ENCODE measurements around the gene SNCA. TPM values are rescaled to one million over a fixed set of nuclear protein-coding genes. Genes with fewer than 3 reads are reported as not detected.

Gene SNCA
- total RNA-seq, 4 donors from 2014 or later, result 0.87 to 16.3 (median 5.3) TPM

DNA sequence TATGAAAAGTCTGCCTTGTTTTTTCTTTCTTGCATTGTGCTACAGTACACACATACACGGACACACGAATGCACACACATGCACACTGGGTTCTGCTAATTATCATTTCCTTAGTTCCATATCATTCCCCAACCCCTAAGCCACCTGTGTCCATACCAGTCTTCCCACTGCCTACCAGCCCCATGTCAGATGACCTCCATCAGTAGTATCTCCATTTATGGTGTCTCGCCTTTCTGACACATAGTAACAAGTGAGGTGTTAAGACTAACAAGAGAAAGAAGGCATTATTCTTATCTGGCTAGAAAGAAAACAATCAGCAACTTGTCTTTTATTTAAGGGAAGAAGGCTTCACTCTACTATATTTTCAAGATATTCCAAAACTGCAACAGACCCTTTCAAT lies 67.1 kb downstream of the SNCA start:
- H3K9me3 ChIP-seq, result peaks cover 0 to 4% (median 0%) of the 10 kb centered on the region in 3 donors
- intact Hi-C loops (cut with DNase I), result no loop called here
- no peak overlapping the region for H3K27ac ChIP-seq
- H3K27me3 ChIP-seq, result no peaks in the 10 kb centered on the region
- no peak overlapping the region for H3K4me3 ChIP-seq
- 95% methylated on average over 3 of the region's 3 CpGs for WGBS, 2 donors
- no peaks in the 10 kb centered on the region for H3K36me3 ChIP-seq
- H3K4me1 ChIP-seq, result peaks cover 0 to 12% (median 6%) of the 10 kb centered on the region in 3 donors
- no peak for DNase-seq
- TF ChIP-seq, protein P1, sequence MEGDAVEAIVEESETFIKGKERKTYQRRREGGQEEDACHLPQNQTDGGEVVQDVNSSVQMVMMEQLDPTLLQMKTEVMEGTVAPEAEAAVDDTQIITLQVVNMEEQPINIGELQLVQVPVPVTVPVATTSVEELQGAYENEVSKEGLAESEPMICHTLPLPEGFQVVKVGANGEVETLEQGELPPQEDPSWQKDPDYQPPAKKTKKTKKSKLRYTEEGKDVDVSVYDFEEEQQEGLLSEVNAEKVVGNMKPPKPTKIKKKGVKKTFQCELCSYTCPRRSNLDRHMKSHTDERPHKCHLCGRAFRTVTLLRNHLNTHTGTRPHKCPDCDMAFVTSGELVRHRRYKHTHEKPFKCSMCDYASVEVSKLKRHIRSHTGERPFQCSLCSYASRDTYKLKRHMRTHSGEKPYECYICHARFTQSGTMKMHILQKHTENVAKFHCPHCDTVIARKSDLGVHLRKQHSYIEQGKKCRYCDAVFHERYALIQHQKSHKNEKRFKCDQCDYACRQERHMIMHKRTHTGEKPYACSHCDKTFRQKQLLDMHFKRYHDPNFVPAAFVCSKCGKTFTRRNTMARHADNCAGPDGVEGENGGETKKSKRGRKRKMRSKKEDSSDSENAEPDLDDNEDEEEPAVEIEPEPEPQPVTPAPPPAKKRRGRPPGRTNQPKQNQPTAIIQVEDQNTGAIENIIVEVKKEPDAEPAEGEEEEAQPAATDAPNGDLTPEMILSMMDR (IDR thresholded peaks at IDR 0.05), result no peak
- no peak for TF ChIP-seq POLR2A (IDR thresholded peaks at IDR 0.05)

DNA sequence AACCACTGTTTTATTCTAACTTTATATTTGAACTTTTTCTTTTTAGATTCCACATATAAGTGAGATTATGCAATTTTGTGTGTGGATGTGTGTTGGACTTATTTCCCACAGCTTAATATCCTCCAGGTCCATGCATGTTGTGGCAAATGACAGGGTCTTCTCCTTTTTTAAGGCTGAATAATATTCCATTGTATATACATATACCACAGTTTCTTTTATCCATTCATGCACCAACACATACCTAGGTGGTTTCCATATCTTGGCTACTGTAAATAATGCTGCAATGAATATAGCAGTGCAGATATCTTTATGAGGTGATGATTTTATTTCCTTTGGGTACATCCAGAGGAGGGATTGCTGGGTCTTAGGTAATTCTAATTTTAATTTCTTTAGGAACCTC lies 69.0 kb downstream of the SNCA start:
- no peaks in the 10 kb centered on the region for H3K27me3 ChIP-seq
- no peak for DNase-seq
- intact Hi-C loops (cut with DNase I), result no loop called here
- H3K4me1 ChIP-seq, result peaks cover 0 to 12% (median 6%) of the 10 kb centered on the region in 3 donors
- no peak overlapping the region for H3K4me3 ChIP-seq
- no peaks in the 10 kb centered on the region for H3K9me3 ChIP-seq
- H3K36me3 ChIP-seq, result no peaks in the 10 kb centered on the region
- no peak overlapping the region for H3K27ac ChIP-seq
- TF ChIP-seq, protein P1 (IDR thresholded peaks at IDR 0.05), result no peak
- TF ChIP-seq POLR2A (IDR thresholded peaks at IDR 0.05), result no peak

DNA sequence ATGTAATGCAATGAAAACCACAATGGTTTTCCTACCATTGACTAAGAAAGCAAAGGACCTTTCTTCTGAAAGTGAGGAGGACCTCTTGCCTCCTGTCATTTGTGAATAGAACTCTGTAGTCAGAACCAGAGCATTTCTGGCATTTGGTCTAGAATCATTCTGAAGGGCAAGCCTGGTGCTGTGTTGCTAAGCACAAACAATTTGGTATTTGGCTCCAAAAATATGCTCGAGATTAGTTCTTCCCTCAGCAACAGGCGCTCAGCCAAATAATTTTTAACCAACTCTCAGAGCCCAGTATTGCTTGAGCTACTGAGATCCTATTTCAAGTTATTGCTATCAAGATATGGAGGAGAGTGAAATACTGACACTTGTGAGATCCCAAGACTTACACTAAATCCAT lies 71.0 kb downstream of the SNCA start:
- no peaks in the 10 kb centered on the region for H3K9me3 ChIP-seq
- H3K36me3 ChIP-seq, result no peaks in the 10 kb centered on the region
- H3K27ac ChIP-seq, result no peak overlapping the region
- peaks cover 0 to 12% (median 6%) of the 10 kb centered on the region in 3 donors for H3K4me1 ChIP-seq
- no peak for DNase-seq
- no peaks in the 10 kb centered on the region for H3K27me3 ChIP-seq
- intact Hi-C loops (cut with DNase I), result no loop called here
- no peak overlapping the region for H3K4me3 ChIP-seq
- TF ChIP-seq POLR2A (IDR thresholded peaks at IDR 0.05), result no peak
- TF ChIP-seq, protein P1 (IDR thresholded peaks at IDR 0.05), result no peak
- 18 to 21% methylated on average over 2 of the region's 2 CpGs for WGBS, 2 donors

- intact Hi-C loops (cut with DNase I), result no loop called here
- Histone ChIP-seq H3K27me3 (no peaks in the 10 kb centered on the region), H3K36me3 (no peaks in the 10 kb centered on the region), H3K4me3 (no peak overlapping the region), H3K4me1 (peaks cover 0 to 12% (median 6%) of the 10 kb centered on the region in 3 donors), H3K9me3 (no peaks in the 10 kb centered on the region), H3K27ac (no peak overlapping the region)
- WGBS, 2 donors, result 17 to 28% methylated on average over 2 of the region's 2 CpGs
- TF ChIP-seq, protein P1 (IDR thresholded peaks at IDR 0.05), result no peak
- no peak for TF ChIP-seq POLR2A (IDR thresholded peaks at IDR 0.05)
- DNase-seq, result no peak
Observed at GRCh38 chr4:89765528-89765927, 71.4 kb downstream of the SNCA start.

DNA sequence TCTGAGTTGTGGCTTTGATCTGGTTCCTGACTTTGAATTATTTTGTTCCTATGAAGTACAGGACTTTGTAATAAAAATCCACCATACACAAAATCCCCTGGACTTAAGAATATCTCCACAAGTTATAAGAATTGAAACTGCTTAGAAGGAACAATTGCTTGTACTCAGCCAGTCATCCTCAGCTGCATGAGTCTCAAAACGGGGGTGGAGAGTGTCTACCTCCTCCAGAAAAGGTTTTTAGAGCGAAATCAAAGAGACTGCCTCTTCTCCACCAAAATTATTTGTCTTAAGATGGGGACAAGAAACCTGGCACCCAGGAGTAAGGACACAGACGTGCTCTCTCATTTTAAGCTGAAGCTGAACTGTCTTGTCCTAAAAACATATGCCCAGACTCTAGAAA lies 74.7 kb downstream of the SNCA start:
- TF ChIP-seq, protein P1 (IDR thresholded peaks at IDR 0.05), result no peak
- TF ChIP-seq POLR2A (IDR thresholded peaks at IDR 0.05), result no peak
- no peaks in the 10 kb centered on the region for H3K27me3 ChIP-seq
- DNase-seq, result no peak
- H3K4me3 ChIP-seq, result no peak overlapping the region
- H3K27ac ChIP-seq, result no peak overlapping the region
- peaks cover 0 to 12% (median 6%) of the 10 kb centered on the region in 3 donors for H3K4me1 ChIP-seq
- no peaks in the 10 kb centered on the region for H3K9me3 ChIP-seq
- intact Hi-C loops (cut with DNase I), result no loop called here
- 84 to 85% methylated on average over 3 of the region's 3 CpGs for WGBS, 2 donors
- H3K36me3 ChIP-seq, result no peaks in the 10 kb centered on the region

Data from esophagus squamous epithelium (tissue), 5 donors.